Endothelial cell of umbilical vein (primary cell): ENCODE measurements around the gene CDC5L. TPM values are rescaled to one million over a fixed set of nuclear protein-coding genes. Genes with fewer than 3 reads are reported as not detected.
A peak's percentile ranks its signal among the peaks of the same experiment; 100 is the strongest.

ENCODE experiments used
- BruUV-seq: library from RNA; stranded (reverse); fragments of 400-500 nt; replicated peaks from 2 replicates; lab custom pipeline; 2021; lab: Mats Ljungman, UMichigan
- CTCF ChIA-PET: fragments of 300-600, 350-600 bp; sonication (Branson Sonifier 250); formaldehyde crosslinking; loops from one replicate; lab custom pipeline; 2021; ENCODE audit warnings: antibody characterized with exemption, inconsistent platforms; lab: Charles Lee
- POLR2A ChIA-PET: fragments of 300-600, 350-600 bp; sonication (Branson Sonifier 250); formaldehyde crosslinking; loops from one replicate; lab custom pipeline; 2021; ENCODE audit warnings: antibody characterized with exemption, inconsistent platforms; lab: Charles Lee
- DNase-seq: peaks from one replicate; pipeline ENCODE4 v3.0.0-alpha.2; 2011; ENCODE audit warnings: low read depth, low spot score
- FAIRE-seq: peaks from 2 replicates; lab custom pipeline; 2011; peaks lifted over from hg19 to GRCh38; lab: Jason Lieb, UNC
- H2AFZ ChIP-seq: 2 replicates; pipeline ENCODE4 v1.6.0; 2012; ENCODE audit warnings: low read depth, low read length, control low read depth, inconsistent platforms
- H3K27ac ChIP-seq: 2 replicates; pipeline ENCODE4 v1.5.1; 2011; ENCODE audit warnings: low read depth, mild to moderate bottlenecking, control low read depth, low read length, moderate library complexity; ENCODE audit not compliant: insufficient read depth
- H3K27me3 ChIP-seq, 2 experiments: 2 replicates each; pipeline versions ENCODE4 v1.6.0 to v1.6.1; 2011; ENCODE audit warnings: low read length in 2 of 2, mixed read lengths in 1 of 2; ENCODE audit not compliant: control insufficient read depth in 2 of 2, insufficient read depth in 2 of 2
- H3K36me3 ChIP-seq, 2 experiments: 2 replicates in 1 of 2; 3 replicates in 1 of 2; pipeline ENCODE4 v1.5.1; 2011; ENCODE audit warnings: low read length in 2 of 2, mild to moderate bottlenecking in 1 of 2, moderate library complexity in 1 of 2; ENCODE audit not compliant: control insufficient read depth in 2 of 2, insufficient read depth in 2 of 2; ENCODE audit errors: extremely low read depth in 1 of 2
- H3K4me1 ChIP-seq: 3 replicates; pipeline ENCODE4 v1.5.1; 2011; ENCODE audit warnings: mild to moderate bottlenecking, low read length; ENCODE audit not compliant: control insufficient read depth, insufficient read depth; ENCODE audit errors: extremely low read depth
- H3K4me2 ChIP-seq: 2 replicates; pipeline ENCODE4 v1.6.1; 2011; ENCODE audit warnings: low read length, control low read depth, mixed read lengths; ENCODE audit not compliant: insufficient read depth
- H3K4me3 ChIP-seq, 3 experiments: fragments of 200-600 bp in 1 of 3; sonication (generic), shearing (Covaris generic) in 1 of 3; replicated peaks in 1 of 3; 2 replicates each; pipeline ENCODE4 v1.5.1; 2011 to 2016; ENCODE audit warnings: control low read depth in 3 of 3, low read length in 3 of 3, mild to moderate bottlenecking in 2 of 3, inconsistent platforms in 1 of 3, low read depth in 1 of 3, moderate library complexity in 1 of 3; ENCODE audit not compliant: insufficient read depth in 1 of 3
- H3K79me2 ChIP-seq: 2 replicates; pipeline ENCODE4 v1.6.0; 2012; ENCODE audit warnings: low read length, inconsistent platforms; ENCODE audit not compliant: control insufficient read depth, insufficient read depth
- H3K9ac ChIP-seq: replicated peaks from 2 replicates; pipeline ENCODE3; 2011; ENCODE audit warnings: low read length, control low read depth; ENCODE audit not compliant: insufficient read depth; ENCODE audit errors: extremely low read depth
- H3K9me1 ChIP-seq: replicated peaks from 3 replicates; pipeline ENCODE4 v1.6.0; 2011; ENCODE audit warnings: mild to moderate bottlenecking, low read length; ENCODE audit not compliant: control insufficient read depth, insufficient read depth; ENCODE audit errors: extremely low read depth
- H3K9me3 ChIP-seq: replicated peaks from 2 replicates; pipeline ENCODE4 v1.5.1; 2012; ENCODE audit warnings: low read length, inconsistent platforms; ENCODE audit not compliant: control insufficient read depth, insufficient read depth
- H4K20me1 ChIP-seq: replicated peaks from 2 replicates; pipeline ENCODE3; 2011; ENCODE audit warnings: mild to moderate bottlenecking, low read length; ENCODE audit not compliant: control insufficient read depth, insufficient read depth; ENCODE audit errors: extremely low read depth
- CTCF ChIP-seq, 2 donors: IDR thresholded peaks; 1 replicate in 1 of 2; 2 replicates in 1 of 2; pipeline ENCODE4 v1.5.1; 2011; ENCODE audit warnings: low read length in 2 of 2, mild to moderate bottlenecking in 2 of 2, moderate library complexity in 2 of 2, control low read depth in 1 of 2, inconsistent platforms in 1 of 2, low read depth in 1 of 2; ENCODE audit not compliant: insufficient read depth in 1 of 2; ENCODE audit errors: extremely low read depth in 1 of 2
- GATA2 ChIP-seq: IDR thresholded peaks from 2 replicates; pipeline ENCODE4 v1.7.0; 2011; ENCODE audit warnings: low read depth, mild to moderate bottlenecking, moderate library complexity, mixed read lengths, low read length; ENCODE audit not compliant: insufficient read length, insufficient read depth
- dilution Hi-C: fragments of 300-500 bp; cut with MboI; formaldehyde crosslinking; loops from one replicate; pipeline ENCODE4 v1.15.0; 2019; ENCODE audit warnings: low sequenced_read_pairs; ENCODE audit not compliant: extremely low pct_ligation_motif_present
- intact Hi-C: fragments of 100-400 bp; cut with micrococcal nuclease; formaldehyde crosslinking; loops from one replicate; pipeline ENCODE4 v1.10.0; 2022
- polyA plus RNA-seq, 4 experiments: library from polyadenylated mRNA; depleted of rRNA in 3 of 4; stranded (reverse) in 3 of 4; unstranded in 1 of 4; fragments of >200 nt; gene quantifications; 2 replicates each; pipeline versions ENCODE4 v1.2.1 to v1.2.3, GENCODE V29; 2011 to 2012; ENCODE audit warnings: missing spikeins in 1 of 4
- total RNA-seq: library from RNA; stranded (reverse); gene quantifications from 2 replicates; pipeline ENCODE4 v1.2.3, GENCODE V29; 2021

Gene CDC5L
- total and polyA plus RNA-seq, 2 donors (not counting 3 experiments of a cell fraction or from before 2014, with no cell fraction given): 6.9 to 24.6 TPM

- intact Hi-C loops: loop anchor here (1.0 to 5.0 kb wide), 8 partner anchors 18 to 1447 kb away; no protein-coding TSS in a partner anchor
- CTCF ChIA-PET: interaction anchor here (0.5 to 3.8 kb wide), 127 partner anchors 10 to 1934 kb away, joined by 3 to 113 read pairs (median 5); partner anchors contain the start of gene SUPT3H
These were observed 88.4 kb downstream of the CDC5L start for GRCh38 chr6:44475779-44476434.

More at GRCh38 chr6:44475779-44476434, 88.4 kb downstream of the CDC5L start:
- dilution Hi-C loops: no loop called here
- FAIRE-seq (peak; percentile 85), DNase-seq (peak; percentile 75)
- Histone ChIP-seq H3K79me2 (no peaks in the 10 kb centered on the region), H3K9ac (no peak overlapping the region), H3K9me3 (no peaks in the 10 kb centered on the region), H3K4me1 (no peaks in the 10 kb centered on the region), H3K27ac (no peak overlapping the region), H2AFZ (peak overlapping the region; percentile 67), H3K9me1 (no peaks in the 10 kb centered on the region), H4K20me1 (no peaks in the 10 kb centered on the region), H3K36me3 (no peaks in the 10 kb centered on the region), H3K4me2 (no peak overlapping the region), H3K27me3 (peaks cover 0 to 6% of the 10 kb centered on the region in 2 experiments), H3K4me3 (no peak overlapping the region)
- TF ChIP-seq CTCF (IDR thresholded peaks at IDR 0.05; ENCODE audit: extremely low read depth in 1 of 2, insufficient read depth in 1 of 2, low read depth in 1 of 2, low read length in 2 of 2) (peak; percentile 90 to 97), GATA2 (no peak)
- no TSS peak for BruUV-seq
- POLR2A ChIA-PET: interaction anchor here (0.6 kb wide), 1 partner anchor 86 kb away, joined by 5 read pairs; no protein-coding TSS in a partner anchor
